Gastroesophageal sphincter (tissue), 4 donors: ENCODE measurements around the gene TRPV3. TPM values are rescaled to one million over a fixed set of nuclear protein-coding genes. Genes with fewer than 3 reads are reported as not detected.

Experiments used
- ATAC-seq: fragments of 150-250 bp; one replicate; pipeline ENCODE4 v1.9.1; 2016; ENCODE audit warnings: mild to moderate bottlenecking, moderate library complexity
- H3K27ac ChIP-seq, 4 donors: fragments of 200-600 bp; sonication (generic) in 3 of 4; 1 replicate in 3 of 4; 2 replicates in 1 of 4; pipeline ENCODE4 v1.5.1; 2016 to 2019
- H3K27me3 ChIP-seq: fragments of 200-600 bp; sonication (generic); one replicate; pipeline ENCODE4 v1.5.1; 2019
- H3K36me3 ChIP-seq, 2 donors: fragments of 200-600 bp; sonication (generic); one replicate each; pipeline ENCODE4 v1.5.1; 2019; ENCODE audit warnings: control low read depth in 1 of 2
- H3K4me1 ChIP-seq, 3 donors: fragments of 200-600 bp; sonication (generic); 1 replicate in 2 of 3; 2 replicates in 1 of 3; pipeline ENCODE4 v1.5.1; 2016 to 2019; ENCODE audit warnings: control low read depth in 2 of 3
- H3K4me3 ChIP-seq, 2 donors: fragments of 200-600 bp; sonication (generic); one replicate each; pipeline ENCODE4 v1.5.1; 2019; ENCODE audit warnings: mild to moderate bottlenecking in 1 of 2, moderate library complexity in 1 of 2
- H3K9me3 ChIP-seq, 3 donors: fragments of 200-600 bp; sonication (generic); one replicate each; pipeline ENCODE4 v1.5.1; 2017 to 2019; ENCODE audit warnings: control low read depth in 2 of 3
- EP300 ChIP-seq: sonication (generic); formaldehyde crosslinking; IDR thresholded peaks from one replicate; pipeline ENCODE4 v1.6.1; 2017; ENCODE audit warnings: antibody characterized with exemption, mild to moderate bottlenecking
- POLR2A ChIP-seq, 2 donors: fragments of 450-650 bp; IDR thresholded peaks; one replicate each; pipeline ENCODE4 v1.6.1; 2017; ENCODE audit warnings: antibody characterized with exemption in 2 of 2, mild to moderate bottlenecking in 2 of 2, moderate library complexity in 1 of 2
- POLR2AphosphoS5 ChIP-seq: sonication (generic); formaldehyde crosslinking; IDR thresholded peaks from one replicate; pipeline ENCODE4 v1.6.1; 2017; ENCODE audit warnings: antibody characterized with exemption
- WGBS, 2 donors: methylation state at CpG; one replicate each; pipeline ENCODE4 v1.1.5; 2018; ENCODE audit warnings: low coverage in 1 of 2; 5-methylcytosine and 5-hydroxymethylcytosine counted together
- total RNA-seq, 4 donors: library from RNA; depleted of rRNA; stranded (reverse); fragments of >200 nt; gene quantifications; one replicate each; pipeline ENCODE4 v1.1.0, GENCODE V29; 2016
- TF ChIP-seq, protein P1 (sequence below), 4 experiments: fragments of 200-600 bp in 2 of 4; fragments of 450-650 bp in 2 of 4; sonication (generic) in 1 of 4; IDR thresholded peaks; one replicate each; pipeline ENCODE4 v1.5.1; 2017 to 2019; ENCODE audit warnings: antibody characterized with exemption in 4 of 4, mild to moderate bottlenecking in 2 of 4, moderate library complexity in 2 of 4

TRPV3 gene
- total RNA-seq, 4 donors from 2014 or later: 0.31 to 0.82 (median 0.70) TPM

DNA sequence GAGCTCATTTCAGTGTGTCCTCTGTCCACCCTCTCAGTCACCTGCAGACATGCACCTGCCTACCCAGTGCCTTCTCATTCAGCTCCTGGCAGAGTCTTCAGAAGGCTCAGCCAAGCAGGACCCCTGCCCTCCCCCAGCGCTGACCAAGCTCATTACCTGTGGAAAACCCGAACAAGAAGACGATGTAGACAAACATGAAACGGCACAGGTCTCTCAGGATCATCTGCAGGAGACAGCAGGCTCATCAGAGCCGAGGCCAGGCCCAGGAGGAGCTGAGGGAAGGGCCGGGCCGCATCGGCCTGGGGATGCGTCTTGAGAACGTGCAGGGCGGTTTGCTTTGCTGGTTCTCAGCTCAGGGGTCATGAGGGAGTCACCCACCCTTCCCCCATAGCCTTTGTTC lies 19.4 kb upstream of the TRPV3 start:
- WGBS, 2 donors: 100% methylated on average over 1 of the region's 11 CpGs; no CpG with 5 or more reads in 1 of the 2 donors
- H3K36me3 ChIP-seq: peaks cover 0 to 68% of the 10 kb centered on the region in 2 donors
- H3K27ac ChIP-seq: no peak overlapping the region
- no peak overlapping the region for H3K4me3 ChIP-seq
- H3K27me3 ChIP-seq: no peaks in the 10 kb centered on the region
- no peaks in the 10 kb centered on the region for H3K4me1 ChIP-seq
- no peaks in the 10 kb centered on the region for H3K9me3 ChIP-seq
- ATAC-seq: no peak
- TF ChIP-seq POLR2AphosphoS5 (no peak), EP300 (no peak), POLR2A (IDR thresholded peaks at IDR 0.05) (no peak)
- TF ChIP-seq, protein P1, sequence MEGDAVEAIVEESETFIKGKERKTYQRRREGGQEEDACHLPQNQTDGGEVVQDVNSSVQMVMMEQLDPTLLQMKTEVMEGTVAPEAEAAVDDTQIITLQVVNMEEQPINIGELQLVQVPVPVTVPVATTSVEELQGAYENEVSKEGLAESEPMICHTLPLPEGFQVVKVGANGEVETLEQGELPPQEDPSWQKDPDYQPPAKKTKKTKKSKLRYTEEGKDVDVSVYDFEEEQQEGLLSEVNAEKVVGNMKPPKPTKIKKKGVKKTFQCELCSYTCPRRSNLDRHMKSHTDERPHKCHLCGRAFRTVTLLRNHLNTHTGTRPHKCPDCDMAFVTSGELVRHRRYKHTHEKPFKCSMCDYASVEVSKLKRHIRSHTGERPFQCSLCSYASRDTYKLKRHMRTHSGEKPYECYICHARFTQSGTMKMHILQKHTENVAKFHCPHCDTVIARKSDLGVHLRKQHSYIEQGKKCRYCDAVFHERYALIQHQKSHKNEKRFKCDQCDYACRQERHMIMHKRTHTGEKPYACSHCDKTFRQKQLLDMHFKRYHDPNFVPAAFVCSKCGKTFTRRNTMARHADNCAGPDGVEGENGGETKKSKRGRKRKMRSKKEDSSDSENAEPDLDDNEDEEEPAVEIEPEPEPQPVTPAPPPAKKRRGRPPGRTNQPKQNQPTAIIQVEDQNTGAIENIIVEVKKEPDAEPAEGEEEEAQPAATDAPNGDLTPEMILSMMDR (IDR thresholded peaks at IDR 0.05): no peak

DNA sequence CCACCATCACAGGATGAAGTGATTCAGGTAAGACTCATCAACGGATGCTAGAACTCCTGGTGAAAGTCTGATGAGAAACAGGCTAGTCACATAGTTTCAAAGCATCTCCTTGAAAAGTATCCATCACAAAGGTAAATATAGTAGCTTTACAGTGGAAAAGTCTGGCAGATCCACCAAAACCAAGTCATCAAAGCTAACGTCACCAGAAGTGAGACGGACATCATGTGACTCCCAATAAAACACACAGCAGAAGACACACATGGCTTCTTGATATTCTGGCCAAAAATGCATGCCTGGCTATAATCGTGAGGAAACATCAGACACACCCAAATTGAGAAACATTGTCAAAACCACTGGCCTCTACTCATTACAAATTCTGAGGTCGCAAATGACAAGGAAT lies 17.9 kb upstream of the TRPV3 start:
- Histone ChIP-seq H3K27me3 (no peaks in the 10 kb centered on the region), H3K27ac (no peak overlapping the region), H3K9me3 (no peaks in the 10 kb centered on the region), H3K36me3 (peaks cover 0 to 75% of the 10 kb centered on the region in 2 donors), H3K4me1 (no peaks in the 10 kb centered on the region), H3K4me3 (no peak overlapping the region)
- WGBS, 2 donors: 54 to 61% methylated on average over 5 of the region's 5 CpGs
- TF ChIP-seq, protein P1 (IDR thresholded peaks at IDR 0.05): no peak
- TF ChIP-seq POLR2A (IDR thresholded peaks at IDR 0.05) (no peak), POLR2AphosphoS5 (no peak), EP300 (no peak)
- ATAC-seq: peak; percentile 68

DNA sequence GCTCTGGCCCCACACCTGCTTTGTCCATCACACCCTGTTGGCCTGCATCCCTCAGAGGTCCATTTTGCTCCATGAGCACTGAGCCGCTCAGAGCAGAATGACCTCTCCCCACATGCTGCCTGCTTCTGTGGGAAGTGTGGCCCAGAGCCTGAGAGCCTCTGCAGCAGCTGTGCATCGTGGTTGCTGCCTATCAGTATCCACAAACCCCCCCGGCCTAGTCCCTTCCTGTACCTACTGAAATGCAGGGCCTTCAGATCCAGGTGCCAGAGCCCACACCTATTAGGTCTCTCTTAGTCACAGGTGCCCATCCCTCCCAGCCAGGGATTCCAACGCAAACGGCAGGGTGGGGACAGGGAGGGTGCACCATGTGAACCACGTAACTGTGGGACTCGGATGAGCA lies 16.6 kb upstream of the TRPV3 start:
- H3K4me1 ChIP-seq: no peaks in the 10 kb centered on the region
- WGBS, 2 donors: no CpG with 5 or more reads among the region's 7 CpGs
- ATAC-seq: no peak
- H3K9me3 ChIP-seq: no peaks in the 10 kb centered on the region
- H3K4me3 ChIP-seq: no peak overlapping the region
- no peak for TF ChIP-seq POLR2A (IDR thresholded peaks at IDR 0.05)
- no peak for TF ChIP-seq EP300
- TF ChIP-seq POLR2AphosphoS5: no peak
- TF ChIP-seq, protein P1 (IDR thresholded peaks at IDR 0.05): no peak
- H3K27me3 ChIP-seq: no peaks in the 10 kb centered on the region
- H3K36me3 ChIP-seq: peaks cover 0 to 75% of the 10 kb centered on the region in 2 donors
- no peak overlapping the region for H3K27ac ChIP-seq

DNA sequence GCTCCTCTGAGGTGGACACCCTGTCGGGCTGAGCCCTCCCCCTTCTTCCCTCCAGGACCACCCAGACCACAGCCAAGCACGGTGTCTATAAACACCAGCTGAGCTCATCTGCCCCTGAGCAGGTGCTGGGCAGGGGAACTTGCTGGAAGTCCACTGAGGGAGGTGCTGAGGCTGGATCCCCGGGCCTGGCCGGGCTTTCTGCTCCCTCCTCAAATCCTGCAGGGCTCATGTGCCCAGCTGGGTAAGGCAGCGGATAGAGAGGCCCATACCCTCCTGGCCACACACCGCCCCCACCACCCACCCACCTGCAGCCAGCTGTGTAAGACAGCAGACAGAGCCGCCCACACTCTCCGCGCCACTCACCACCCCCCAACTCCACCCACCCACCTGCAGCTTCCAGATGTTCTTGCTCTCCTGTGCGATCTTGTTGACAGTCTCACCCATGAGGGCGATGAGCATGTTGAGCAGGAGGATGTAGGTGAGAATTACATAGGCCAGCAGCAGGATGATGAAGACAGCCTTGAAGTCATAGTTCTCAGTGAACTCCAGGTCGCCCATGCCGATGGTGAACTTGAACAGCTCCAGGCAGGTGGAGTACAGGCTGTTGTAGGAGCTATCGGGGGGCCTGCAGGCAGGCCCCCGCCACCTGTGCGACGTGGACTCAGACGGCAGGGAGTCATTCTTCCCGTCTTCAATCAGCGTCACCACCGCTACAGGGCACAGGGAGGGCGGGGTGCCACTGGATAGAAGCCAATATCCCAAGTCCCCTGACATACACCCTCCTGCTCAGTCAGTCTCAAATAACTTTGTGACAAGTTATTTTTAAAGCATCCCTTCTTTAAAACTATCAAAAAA lies 15.9 kb upstream of the TRPV3 start:
- Histone ChIP-seq H3K4me3 (no peak overlapping the region), H3K27me3 (no peaks in the 10 kb centered on the region), H3K4me1 (no peaks in the 10 kb centered on the region), H3K9me3 (no peaks in the 10 kb centered on the region), H3K27ac (no peak overlapping the region), H3K36me3 (peaks cover 0 to 75% of the 10 kb centered on the region in 2 donors)
- TF ChIP-seq POLR2AphosphoS5 (no peak), POLR2A (IDR thresholded peaks at IDR 0.05) (no peak), EP300 (no peak)
- TF ChIP-seq, protein P1 (IDR thresholded peaks at IDR 0.05): no peak
- WGBS, 2 donors: 78 to 95% methylated on average over 4 to 7 of the region's 22 CpGs
- ATAC-seq: no peak

DNA sequence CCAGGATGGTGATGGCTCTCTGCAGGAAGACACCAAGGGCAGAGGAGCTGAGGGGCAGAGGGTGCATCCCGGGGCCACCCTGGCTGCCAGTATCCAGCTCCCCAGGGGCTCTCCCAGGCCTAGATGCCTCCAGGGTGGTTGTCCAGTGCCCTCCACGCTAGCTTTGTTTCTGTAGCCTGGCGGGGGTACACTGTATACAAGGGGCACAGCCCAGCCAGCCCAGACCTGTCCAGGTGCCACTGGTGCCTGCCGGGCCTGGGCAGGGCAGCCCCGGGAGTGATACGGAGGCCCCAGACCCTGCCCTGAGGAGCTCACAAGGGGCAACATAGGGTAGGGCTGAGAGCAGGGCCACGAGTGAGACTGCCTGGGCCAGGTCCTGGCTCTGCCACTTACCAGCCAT lies 14.6 kb upstream of the TRPV3 start:
- Histone ChIP-seq H3K4me1 (no peaks in the 10 kb centered on the region), H3K27ac (no peak overlapping the region), H3K9me3 (no peaks in the 10 kb centered on the region), H3K36me3 (peaks cover 0 to 78% of the 10 kb centered on the region in 2 donors), H3K27me3 (no peaks in the 10 kb centered on the region), H3K4me3 (no peak overlapping the region)
- ATAC-seq: no peak
- no CpG with 5 or more reads among the region's 7 CpGs for WGBS, 2 donors
- no peak for TF ChIP-seq POLR2AphosphoS5
- TF ChIP-seq POLR2A (IDR thresholded peaks at IDR 0.05): no peak
- TF ChIP-seq EP300: no peak
- TF ChIP-seq, protein P1 (IDR thresholded peaks at IDR 0.05): no peak
